ENCODE results near the gene TYSND1.
"Not testable (repeated sequence)": the region's sequence is repeated elsewhere in the genome, so short reads cannot be mapped to it uniquely, and the experiment has no call there.

The TYSND1 gene

DNA sequence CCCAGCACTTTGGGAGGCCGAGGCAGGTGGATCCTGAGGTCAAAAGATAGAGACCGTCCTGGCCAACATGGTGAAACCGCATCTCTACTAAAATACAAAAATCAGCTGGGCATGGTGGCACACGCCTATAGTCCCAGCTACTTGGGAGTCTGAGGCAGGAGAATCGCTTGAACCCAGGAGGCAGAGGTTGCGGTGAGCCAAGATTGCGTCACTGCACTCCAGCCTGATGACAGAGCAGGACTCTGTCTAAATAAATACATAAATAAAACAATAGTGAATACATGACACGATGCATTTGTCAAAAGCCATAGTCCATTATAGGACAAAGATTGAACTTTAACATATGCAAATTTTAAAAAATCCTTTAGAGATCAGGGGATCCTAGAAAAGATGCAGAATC is 32.7 kb upstream of the TYSND1 start:
- not testable (repeated sequence) for H3K4me1 ChIP-seq (ENCODE audit: control insufficient read depth, insufficient read depth, low read length)

DNA sequence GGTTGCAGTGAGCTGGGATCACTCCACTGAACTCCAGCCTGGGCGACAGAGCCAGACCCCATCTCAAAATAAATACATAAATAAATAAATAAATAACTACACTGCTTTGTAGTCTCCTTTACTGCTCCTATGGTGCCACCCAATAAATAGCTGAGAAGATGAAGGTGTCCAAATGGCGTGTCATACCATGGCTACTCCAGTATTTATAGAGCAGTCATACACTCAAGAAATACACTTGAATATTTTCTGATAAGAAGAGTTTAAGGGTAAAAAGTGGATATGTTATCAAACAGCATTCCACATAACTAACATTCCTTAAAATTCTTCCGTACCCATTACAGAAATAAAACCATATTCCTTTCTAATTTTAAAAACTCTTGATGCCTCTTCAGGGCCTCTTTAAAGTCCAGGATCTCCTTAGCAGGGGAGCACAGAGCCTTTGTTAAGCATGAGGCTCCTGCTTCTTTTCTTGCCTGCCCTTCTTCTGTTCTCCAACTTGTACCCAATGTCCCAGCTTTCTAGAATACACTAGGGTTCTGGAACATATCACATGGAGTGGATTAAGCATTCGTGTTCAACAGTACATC is 31.7 kb upstream of the TYSND1 start:
- H3K27me3 ChIP-seq (ENCODE audit: control insufficient read depth, insufficient read depth, low read length): no peaks in the 10 kb centered on the region
- no peaks in the 10 kb centered on the region for H3K9me3 ChIP-seq (ENCODE audit: control insufficient read depth, low read length)
- H3K4me3 ChIP-seq (ENCODE audit: low read length): no peak overlapping the region
- peaks cover 11% of the 10 kb centered on the region for H3K4me1 ChIP-seq (ENCODE audit: control insufficient read depth, insufficient read depth, low read length)
- H3K36me3 ChIP-seq (ENCODE audit: control insufficient read depth, insufficient read depth, low read length): no peaks in the 10 kb centered on the region
- no peak overlapping the region for H3K9ac ChIP-seq (ENCODE audit: low read length)

More for the DNA sequence above, 32.7 kb upstream of the TYSND1 start:
- not testable (repeated sequence) for H3K4me3 ChIP-seq (ENCODE audit: low read length); H3K9ac ChIP-seq (ENCODE audit: low read length); H3K9me3 ChIP-seq (ENCODE audit: control insufficient read depth, low read length); H3K27me3 ChIP-seq (ENCODE audit: control insufficient read depth, insufficient read depth, low read length); H3K36me3 ChIP-seq (ENCODE audit: control insufficient read depth, insufficient read depth, low read length)

DNA sequence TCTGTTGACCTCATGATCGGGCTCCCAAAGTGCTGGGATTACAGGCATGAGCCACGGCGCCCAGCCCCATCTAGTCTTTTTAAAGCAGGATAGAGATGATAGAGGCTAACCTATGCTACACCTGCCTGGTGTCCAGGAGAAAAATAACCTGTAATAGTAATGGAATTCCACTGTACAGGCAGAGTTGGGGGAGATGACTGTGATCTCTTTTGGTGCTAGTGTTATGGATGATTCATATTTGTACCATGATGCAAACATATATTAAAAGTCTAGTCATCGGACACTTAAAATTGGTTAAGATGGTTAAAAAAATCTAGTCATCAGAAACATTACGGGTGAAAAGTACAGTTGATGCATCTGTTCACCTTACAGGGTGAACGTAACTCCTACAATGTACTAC is 29.9 kb upstream of the TYSND1 start:
- no peaks in the 10 kb centered on the region for H3K36me3 ChIP-seq (ENCODE audit: control insufficient read depth, insufficient read depth, low read length)
- H3K27me3 ChIP-seq (ENCODE audit: control insufficient read depth, insufficient read depth, low read length): no peaks in the 10 kb centered on the region
- H3K9me3 ChIP-seq (ENCODE audit: control insufficient read depth, low read length): no peaks in the 10 kb centered on the region
- no peak overlapping the region for H3K9ac ChIP-seq (ENCODE audit: low read length)
- peaks cover 11% of the 10 kb centered on the region for H3K4me1 ChIP-seq (ENCODE audit: control insufficient read depth, insufficient read depth, low read length)
- H3K4me3 ChIP-seq (ENCODE audit: low read length): no peak overlapping the region

DNA sequence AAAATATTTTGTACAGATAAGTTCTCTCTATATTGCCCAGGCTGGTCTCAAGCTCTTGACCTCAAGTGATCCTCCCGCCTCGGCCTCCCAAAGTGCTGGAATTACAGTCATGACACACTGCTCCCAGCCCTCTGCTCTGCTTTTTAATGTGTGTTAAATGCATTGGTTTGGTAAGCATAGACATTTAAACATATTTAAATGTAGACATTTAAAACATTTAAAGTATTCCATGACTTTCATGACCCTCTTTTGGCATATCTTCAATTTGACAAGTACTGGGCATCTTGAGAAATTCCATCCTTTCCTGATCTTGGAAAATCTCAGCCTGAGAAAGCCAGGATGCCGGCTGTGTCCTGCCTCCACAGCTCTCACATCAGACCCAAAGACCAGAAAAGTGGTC is 29.0 kb upstream of the TYSND1 start:
- Histone ChIP-seq H3K27me3 (ENCODE audit: control insufficient read depth, insufficient read depth, low read length) (no peaks in the 10 kb centered on the region), H3K4me1 (ENCODE audit: control insufficient read depth, insufficient read depth, low read length) (peaks cover 11% of the 10 kb centered on the region), H3K9ac (ENCODE audit: low read length) (no peak overlapping the region), H3K4me3 (ENCODE audit: low read length) (no peak overlapping the region), H3K36me3 (ENCODE audit: control insufficient read depth, insufficient read depth, low read length) (no peaks in the 10 kb centered on the region), H3K9me3 (ENCODE audit: control insufficient read depth, low read length) (no peaks in the 10 kb centered on the region)

DNA sequence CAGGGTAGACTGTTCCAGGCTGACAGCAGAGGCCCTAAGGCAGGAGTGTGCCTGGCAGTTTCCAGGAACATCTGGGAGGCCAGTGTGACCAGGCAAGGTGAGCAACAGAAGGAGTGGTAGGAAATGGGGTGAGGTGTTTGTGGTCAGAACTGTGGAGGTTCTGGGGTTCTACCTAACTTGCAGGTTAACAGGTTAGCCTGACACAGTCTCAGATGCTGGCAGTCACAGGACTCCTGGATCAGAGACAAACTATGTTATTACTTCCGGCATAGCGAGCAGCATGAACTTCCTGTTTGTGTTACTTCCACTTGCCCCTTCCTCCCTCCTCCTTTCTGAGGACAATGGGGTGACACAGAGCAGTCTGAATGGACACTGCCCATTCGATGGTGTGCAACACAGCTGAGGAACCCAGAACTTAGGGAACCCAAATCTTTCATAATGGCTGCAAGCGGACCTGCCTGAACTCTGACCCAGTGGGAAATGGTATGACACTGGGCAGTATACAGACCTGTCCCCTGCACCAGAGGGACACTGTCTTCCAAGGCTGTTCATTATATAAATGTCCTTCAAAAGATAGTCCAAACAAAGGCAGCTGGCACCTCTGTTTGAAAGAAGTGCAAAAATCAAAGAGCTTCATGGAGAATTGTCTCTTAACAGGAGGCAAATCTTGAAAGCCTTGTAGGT is 27.7 kb upstream of the TYSND1 start:
- Histone ChIP-seq H3K4me1 (ENCODE audit: control insufficient read depth, insufficient read depth, low read length) (peaks cover 11% of the 10 kb centered on the region), H3K4me3 (ENCODE audit: low read length) (no peak overlapping the region), H3K27me3 (ENCODE audit: control insufficient read depth, insufficient read depth, low read length) (no peaks in the 10 kb centered on the region), H3K9ac (ENCODE audit: low read length) (no peak overlapping the region), H3K36me3 (ENCODE audit: control insufficient read depth, insufficient read depth, low read length) (no peaks in the 10 kb centered on the region), H3K9me3 (ENCODE audit: control insufficient read depth, low read length) (no peaks in the 10 kb centered on the region)

DNA sequence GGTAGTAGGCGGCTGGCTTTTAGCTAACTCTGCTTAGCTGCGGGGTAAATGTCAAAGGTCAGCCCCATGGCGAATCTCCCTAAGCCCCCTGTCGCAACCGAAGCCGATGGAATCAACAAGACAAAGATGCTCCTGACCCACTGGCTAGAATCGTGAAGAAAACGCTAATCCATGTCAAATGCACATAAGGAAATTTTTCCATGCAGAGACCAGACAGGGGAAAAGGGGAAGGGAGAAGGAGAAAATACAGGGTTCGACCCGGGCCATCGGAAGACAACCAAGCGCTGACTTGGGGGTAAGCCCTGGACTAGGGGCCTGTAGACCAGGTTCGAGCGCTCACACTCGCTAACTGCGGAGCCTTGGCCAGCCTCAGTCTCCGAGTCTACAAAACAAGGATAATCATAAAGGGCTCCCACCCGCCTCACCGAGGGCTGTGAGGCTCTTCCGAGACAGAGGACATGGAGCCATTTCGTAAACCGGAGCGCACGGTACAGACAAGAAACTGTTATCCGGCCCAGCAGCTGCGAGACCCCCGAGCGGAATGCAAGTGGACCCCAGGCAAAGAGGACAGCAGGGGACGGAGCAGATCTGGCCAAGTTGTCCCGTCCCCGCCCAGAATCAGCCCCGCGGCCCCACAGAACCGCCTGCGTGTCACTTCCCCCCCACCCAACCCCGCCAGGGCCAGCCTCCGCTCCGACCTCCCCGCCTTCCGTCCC is 23.3 kb upstream of the TYSND1 start:
- H3K4me3 ChIP-seq (ENCODE audit: low read length): peak overlapping the region; percentile 75
- peak overlapping the region; percentile 94 for H3K9ac ChIP-seq (ENCODE audit: low read length)
- no peaks in the 10 kb centered on the region for H3K36me3 ChIP-seq (ENCODE audit: control insufficient read depth, insufficient read depth, low read length)
- peaks cover 17% of the 10 kb centered on the region for H3K4me1 ChIP-seq (ENCODE audit: control insufficient read depth, insufficient read depth, low read length)
- H3K27me3 ChIP-seq (ENCODE audit: control insufficient read depth, insufficient read depth, low read length): no peaks in the 10 kb centered on the region
- H3K9me3 ChIP-seq (ENCODE audit: control insufficient read depth, low read length): no peaks in the 10 kb centered on the region

DNA sequence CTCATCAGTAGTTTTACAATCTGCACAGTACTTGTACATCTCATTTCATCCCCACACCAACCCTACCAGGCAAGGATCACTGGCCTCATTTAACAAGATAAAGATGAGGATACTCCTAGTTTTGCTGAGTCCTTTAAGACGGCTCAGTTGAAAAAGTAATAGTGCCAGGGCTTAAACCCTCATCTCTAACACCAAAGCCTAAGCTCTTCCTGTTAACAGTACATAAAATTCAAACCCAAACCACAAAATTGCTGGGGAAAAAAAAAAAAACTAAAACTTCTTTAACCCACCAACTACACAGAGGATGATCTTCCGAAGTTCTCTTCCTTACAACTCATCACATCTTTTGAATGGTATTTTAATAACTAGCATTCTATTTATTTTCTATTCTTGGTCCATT is 22.5 kb upstream of the TYSND1 start:
- Histone ChIP-seq H3K27me3 (ENCODE audit: control insufficient read depth, insufficient read depth, low read length) (no peaks in the 10 kb centered on the region), H3K4me3 (ENCODE audit: low read length) (peak overlapping the region; percentile 75), H3K4me1 (ENCODE audit: control insufficient read depth, insufficient read depth, low read length) (peaks cover 10% of the 10 kb centered on the region), H3K9ac (ENCODE audit: low read length) (peak overlapping the region; percentile 94), H3K9me3 (ENCODE audit: control insufficient read depth, low read length) (no peaks in the 10 kb centered on the region), H3K36me3 (ENCODE audit: control insufficient read depth, insufficient read depth, low read length) (no peaks in the 10 kb centered on the region)

DNA sequence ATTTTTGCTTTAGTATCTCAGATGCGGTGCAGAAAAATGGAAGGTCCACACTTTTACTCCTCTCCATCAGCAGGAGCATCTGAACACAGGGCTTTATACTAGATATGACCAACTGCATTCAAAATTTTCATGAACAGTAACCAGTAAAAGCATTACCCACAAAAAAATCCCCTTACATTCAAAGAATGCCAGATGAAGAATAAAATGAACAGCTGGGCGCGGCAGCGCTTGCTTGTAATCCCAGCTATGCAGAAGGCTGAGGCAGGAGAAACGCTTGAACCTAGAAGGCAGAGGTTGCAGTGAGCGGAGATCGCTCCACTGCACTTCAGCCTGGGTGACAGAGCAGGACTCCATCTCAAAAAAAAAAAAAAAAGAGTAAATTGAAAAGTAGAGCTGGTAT is 20.7 kb upstream of the TYSND1 start:
- no peaks in the 10 kb centered on the region for H3K27me3 ChIP-seq (ENCODE audit: control insufficient read depth, insufficient read depth, low read length)
- H3K4me3 ChIP-seq (ENCODE audit: low read length): no peak overlapping the region
- H3K36me3 ChIP-seq (ENCODE audit: control insufficient read depth, insufficient read depth, low read length): no peaks in the 10 kb centered on the region
- H3K4me1 ChIP-seq (ENCODE audit: control insufficient read depth, insufficient read depth, low read length): peaks cover 6% of the 10 kb centered on the region
- no peak overlapping the region for H3K9ac ChIP-seq (ENCODE audit: low read length)
- no peaks in the 10 kb centered on the region for H3K9me3 ChIP-seq (ENCODE audit: control insufficient read depth, low read length)

DNA sequence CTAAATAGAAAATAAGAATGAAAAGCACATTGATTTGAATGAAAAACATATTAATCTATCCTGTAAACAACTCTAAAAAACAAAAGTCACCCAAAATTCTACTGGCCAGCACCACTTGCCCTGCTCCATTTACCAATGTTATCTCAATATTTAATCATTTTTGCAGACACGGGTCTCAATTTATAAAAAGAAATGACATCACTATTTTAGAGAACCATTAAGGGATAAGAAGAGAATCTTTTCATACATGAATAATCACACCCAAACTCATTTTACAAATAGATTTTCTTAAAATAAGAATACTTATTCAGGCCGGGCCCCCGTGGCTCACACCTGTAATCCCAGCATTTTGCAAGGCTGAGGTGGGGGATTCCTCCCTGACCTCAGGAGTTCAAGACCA is 19.9 kb upstream of the TYSND1 start:
- Histone ChIP-seq H3K4me1 (ENCODE audit: control insufficient read depth, insufficient read depth, low read length) (peaks cover 6% of the 10 kb centered on the region), H3K4me3 (ENCODE audit: low read length) (no peak overlapping the region)

DNA sequence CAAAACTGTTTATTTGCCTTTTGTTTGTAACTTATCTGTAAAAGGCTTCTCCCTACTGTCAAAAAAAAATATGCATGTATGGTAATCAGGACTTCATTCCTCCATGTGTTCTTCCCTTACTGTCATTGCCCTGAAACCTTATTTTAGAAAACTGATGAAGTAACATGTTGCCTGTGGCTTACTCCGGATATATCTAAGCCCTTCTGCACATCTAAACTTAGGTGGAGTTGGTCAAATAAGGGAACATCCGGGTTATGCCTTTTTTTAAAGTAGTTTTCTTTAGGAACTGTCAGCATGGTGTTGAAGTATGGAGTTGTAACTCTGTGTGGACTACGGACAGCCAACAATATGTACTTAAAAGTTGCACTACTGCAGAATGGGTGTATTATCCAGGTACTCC is 17.7 kb upstream of the TYSND1 start:
- H3K9ac ChIP-seq (ENCODE audit: low read length): no peak overlapping the region
- H3K9me3 ChIP-seq (ENCODE audit: control insufficient read depth, low read length): no peaks in the 10 kb centered on the region
- no peaks in the 10 kb centered on the region for H3K27me3 ChIP-seq (ENCODE audit: control insufficient read depth, insufficient read depth, low read length)
- H3K36me3 ChIP-seq (ENCODE audit: control insufficient read depth, insufficient read depth, low read length): peaks cover 4% of the 10 kb centered on the region
- H3K4me3 ChIP-seq (ENCODE audit: low read length): no peak overlapping the region
- peaks cover 6% of the 10 kb centered on the region for H3K4me1 ChIP-seq (ENCODE audit: control insufficient read depth, insufficient read depth, low read length)

More for the DNA sequence above, 19.9 kb upstream of the TYSND1 start:
- no peaks in the 10 kb centered on the region for H3K9me3 ChIP-seq (ENCODE audit: control insufficient read depth, low read length)
- no peaks in the 10 kb centered on the region for H3K36me3 ChIP-seq (ENCODE audit: control insufficient read depth, insufficient read depth, low read length)
- no peak overlapping the region for H3K9ac ChIP-seq (ENCODE audit: low read length)
- H3K27me3 ChIP-seq (ENCODE audit: control insufficient read depth, insufficient read depth, low read length): no peaks in the 10 kb centered on the region

DNA sequence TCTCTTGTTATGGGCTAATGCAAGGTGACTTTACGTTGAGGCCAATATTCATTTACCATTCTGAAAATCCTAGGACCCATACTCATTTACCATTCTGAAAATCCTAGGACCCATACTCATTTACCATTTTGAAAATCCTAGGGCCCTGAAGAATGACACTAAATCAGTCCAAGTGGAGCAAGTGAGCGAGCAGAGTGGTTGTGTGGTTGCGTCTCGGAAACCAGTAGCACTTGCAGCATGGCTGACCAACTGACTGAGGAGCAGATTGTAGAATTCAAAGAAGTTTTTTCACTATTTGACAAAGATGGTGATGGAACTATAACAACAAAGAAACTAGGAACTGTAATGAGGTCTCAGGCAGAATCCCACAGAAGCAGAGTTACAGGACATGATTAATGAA is 16.9 kb upstream of the TYSND1 start:
- H3K4me3 ChIP-seq (ENCODE audit: low read length): no peak overlapping the region
- peaks cover 4% of the 10 kb centered on the region for H3K36me3 ChIP-seq (ENCODE audit: control insufficient read depth, insufficient read depth, low read length)
- H3K9ac ChIP-seq (ENCODE audit: low read length): no peak overlapping the region
- H3K9me3 ChIP-seq (ENCODE audit: control insufficient read depth, low read length): no peaks in the 10 kb centered on the region
- no peaks in the 10 kb centered on the region for H3K27me3 ChIP-seq (ENCODE audit: control insufficient read depth, insufficient read depth, low read length)
- no peaks in the 10 kb centered on the region for H3K4me1 ChIP-seq (ENCODE audit: control insufficient read depth, insufficient read depth, low read length)

DNA sequence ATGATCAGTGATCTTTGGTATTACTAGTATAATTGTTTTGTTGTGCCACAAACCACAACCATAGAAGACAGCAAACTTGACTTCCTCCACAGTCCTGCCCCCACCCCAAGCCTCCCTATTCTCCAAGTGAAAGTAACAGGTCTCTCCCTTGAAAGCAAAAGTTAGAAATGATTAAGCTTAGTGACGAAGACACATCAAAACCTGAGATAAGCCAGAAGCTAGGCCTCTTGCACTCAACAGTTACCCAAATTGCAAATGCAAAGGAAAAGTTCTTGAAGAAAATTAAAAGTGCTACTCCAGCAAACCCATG is 16.3 kb upstream of the TYSND1 start:
- no peak overlapping the region for H3K4me3 ChIP-seq (ENCODE audit: low read length)
- no peak overlapping the region for H3K9ac ChIP-seq (ENCODE audit: low read length)
- H3K36me3 ChIP-seq (ENCODE audit: control insufficient read depth, insufficient read depth, low read length): peaks cover 4% of the 10 kb centered on the region
- H3K9me3 ChIP-seq (ENCODE audit: control insufficient read depth, low read length): no peaks in the 10 kb centered on the region
- no peaks in the 10 kb centered on the region for H3K4me1 ChIP-seq (ENCODE audit: control insufficient read depth, insufficient read depth, low read length)
- no peaks in the 10 kb centered on the region for H3K27me3 ChIP-seq (ENCODE audit: control insufficient read depth, insufficient read depth, low read length)

Data from mucosa of stomach (tissue), 1 donor.